ENCODE measurements around the gene TMEM40.

DNA sequence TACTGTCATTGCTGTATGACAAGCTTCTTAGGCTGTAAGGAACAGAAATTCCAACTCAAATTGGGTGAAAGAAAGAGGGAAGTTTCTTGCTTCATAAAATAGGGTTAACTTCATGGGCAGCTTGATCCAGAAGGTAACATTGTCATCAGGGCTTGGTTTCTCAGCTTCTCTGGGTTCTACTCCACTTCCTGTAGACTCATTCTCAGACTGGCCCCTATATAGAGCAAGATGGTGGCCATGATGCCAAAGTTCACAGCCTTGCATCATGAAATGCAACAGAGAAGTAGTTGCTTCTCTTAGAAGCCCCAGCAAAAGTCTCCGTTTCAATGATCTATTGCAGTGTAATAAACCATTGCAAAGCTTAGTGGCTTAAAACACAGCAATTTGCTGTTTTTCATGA, 33.6 kb downstream of the TMEM40 start:
- TF ChIP-seq, protein P1, sequence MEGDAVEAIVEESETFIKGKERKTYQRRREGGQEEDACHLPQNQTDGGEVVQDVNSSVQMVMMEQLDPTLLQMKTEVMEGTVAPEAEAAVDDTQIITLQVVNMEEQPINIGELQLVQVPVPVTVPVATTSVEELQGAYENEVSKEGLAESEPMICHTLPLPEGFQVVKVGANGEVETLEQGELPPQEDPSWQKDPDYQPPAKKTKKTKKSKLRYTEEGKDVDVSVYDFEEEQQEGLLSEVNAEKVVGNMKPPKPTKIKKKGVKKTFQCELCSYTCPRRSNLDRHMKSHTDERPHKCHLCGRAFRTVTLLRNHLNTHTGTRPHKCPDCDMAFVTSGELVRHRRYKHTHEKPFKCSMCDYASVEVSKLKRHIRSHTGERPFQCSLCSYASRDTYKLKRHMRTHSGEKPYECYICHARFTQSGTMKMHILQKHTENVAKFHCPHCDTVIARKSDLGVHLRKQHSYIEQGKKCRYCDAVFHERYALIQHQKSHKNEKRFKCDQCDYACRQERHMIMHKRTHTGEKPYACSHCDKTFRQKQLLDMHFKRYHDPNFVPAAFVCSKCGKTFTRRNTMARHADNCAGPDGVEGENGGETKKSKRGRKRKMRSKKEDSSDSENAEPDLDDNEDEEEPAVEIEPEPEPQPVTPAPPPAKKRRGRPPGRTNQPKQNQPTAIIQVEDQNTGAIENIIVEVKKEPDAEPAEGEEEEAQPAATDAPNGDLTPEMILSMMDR (IDR thresholded peaks at IDR 0.05) = no peak
- TF ChIP-seq EP300 (IDR thresholded peaks at IDR 0.05) (no peak), POLR2A (IDR thresholded peaks at IDR 0.05) (no peak)

All from suprapubic skin (tissue), 3 donors.